ENCODE results near the gene NDUFA9.

NDUFA9 gene

GRCh38 chr12:4679711-4680110 is 30.8 kb downstream of the NDUFA9 start:
- TF ChIP-seq, protein P1, sequence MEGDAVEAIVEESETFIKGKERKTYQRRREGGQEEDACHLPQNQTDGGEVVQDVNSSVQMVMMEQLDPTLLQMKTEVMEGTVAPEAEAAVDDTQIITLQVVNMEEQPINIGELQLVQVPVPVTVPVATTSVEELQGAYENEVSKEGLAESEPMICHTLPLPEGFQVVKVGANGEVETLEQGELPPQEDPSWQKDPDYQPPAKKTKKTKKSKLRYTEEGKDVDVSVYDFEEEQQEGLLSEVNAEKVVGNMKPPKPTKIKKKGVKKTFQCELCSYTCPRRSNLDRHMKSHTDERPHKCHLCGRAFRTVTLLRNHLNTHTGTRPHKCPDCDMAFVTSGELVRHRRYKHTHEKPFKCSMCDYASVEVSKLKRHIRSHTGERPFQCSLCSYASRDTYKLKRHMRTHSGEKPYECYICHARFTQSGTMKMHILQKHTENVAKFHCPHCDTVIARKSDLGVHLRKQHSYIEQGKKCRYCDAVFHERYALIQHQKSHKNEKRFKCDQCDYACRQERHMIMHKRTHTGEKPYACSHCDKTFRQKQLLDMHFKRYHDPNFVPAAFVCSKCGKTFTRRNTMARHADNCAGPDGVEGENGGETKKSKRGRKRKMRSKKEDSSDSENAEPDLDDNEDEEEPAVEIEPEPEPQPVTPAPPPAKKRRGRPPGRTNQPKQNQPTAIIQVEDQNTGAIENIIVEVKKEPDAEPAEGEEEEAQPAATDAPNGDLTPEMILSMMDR (IDR thresholded peaks at IDR 0.05; ENCODE audit: control insufficient read depth, extremely low read depth, insufficient read depth) = no peak
- DNase-seq (ENCODE audit: low read depth) = no peak
- no peak overlapping the region for H3K4me3 ChIP-seq (ENCODE audit: low read depth, low read length)

- TF ChIP-seq, protein P1 (IDR thresholded peaks at IDR 0.05; ENCODE audit: control insufficient read depth, extremely low read depth, insufficient read depth) = no peak
- H3K4me3 ChIP-seq (ENCODE audit: low read depth, low read length) = no peak overlapping the region
- no peak for DNase-seq (ENCODE audit: low read depth)
Measured at GRCh38 chr12:4681732-4682131, 32.8 kb downstream of the NDUFA9 start.

GRCh38 chr12:4685317-4685716 is 36.4 kb downstream of the NDUFA9 start:
- H3K4me3 ChIP-seq (ENCODE audit: low read depth, low read length) = no peak overlapping the region
- TF ChIP-seq, protein P1 (IDR thresholded peaks at IDR 0.05; ENCODE audit: control insufficient read depth, extremely low read depth, insufficient read depth) = no peak
- DNase-seq (ENCODE audit: low read depth) = no peak

DNA sequence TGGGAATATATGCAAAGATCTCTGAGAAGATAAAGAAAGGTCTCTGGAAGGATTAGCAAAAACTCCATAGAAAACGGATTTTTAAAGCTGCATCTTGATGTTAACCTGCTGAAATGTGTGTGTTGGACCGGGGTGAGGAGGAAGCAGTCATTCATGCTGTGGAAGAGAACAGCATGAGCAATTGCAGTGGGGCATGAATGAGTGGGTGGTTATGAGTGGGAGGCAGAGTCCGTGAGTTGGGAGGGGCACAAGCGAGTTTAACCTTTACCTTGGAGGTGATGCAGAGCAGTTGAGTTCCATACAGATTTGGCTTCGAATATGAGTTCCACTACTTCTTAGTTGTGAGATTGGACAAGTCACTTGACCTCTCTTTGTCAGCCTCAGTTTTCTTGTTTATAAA is 41.8 kb downstream of the NDUFA9 start:
- TF ChIP-seq, protein P1 (IDR thresholded peaks at IDR 0.05; ENCODE audit: control insufficient read depth, extremely low read depth, insufficient read depth) = no peak
- DNase-seq (ENCODE audit: low read depth) = no peak
- H3K4me3 ChIP-seq (ENCODE audit: low read depth, low read length) = no peak overlapping the region
